HUES64 (cell line): ENCODE measurements around the gene CTNS.

Experiments
- H3K27ac ChIP-seq: 2 replicates; pipeline ENCODE4 v1.7.0; 2013; ENCODE audit warnings: low read depth, low read length, inconsistent platforms
- H3K27me3 ChIP-seq: 2 replicates; pipeline ENCODE4 v1.6.1; 2013; ENCODE audit warnings: mild to moderate bottlenecking, low read length; ENCODE audit not compliant: insufficient read depth
- H3K36me3 ChIP-seq: 2 replicates; pipeline ENCODE4 v1.6.1; 2013; ENCODE audit warnings: mild to moderate bottlenecking, low read length; ENCODE audit not compliant: insufficient read depth
- H3K4me1 ChIP-seq: 2 replicates; pipeline ENCODE4 v1.6.1; 2013; ENCODE audit warnings: mild to moderate bottlenecking, low read length, moderate library complexity; ENCODE audit not compliant: insufficient read depth
- H3K4me3 ChIP-seq: 2 replicates; pipeline ENCODE4 v1.5.1; 2013; ENCODE audit warnings: mild to moderate bottlenecking, low read length, moderate library complexity
- H3K9ac ChIP-seq: 2 replicates; pipeline ENCODE4 v1.6.1; 2013; ENCODE audit warnings: mild to moderate bottlenecking, low read depth, low read length
- H3K9me3 ChIP-seq: 2 replicates; pipeline ENCODE4 v1.6.1; 2013; ENCODE audit warnings: low read depth, low read length; ENCODE audit not compliant: insufficient read depth
- WGBS: fragments of 150-250, 120-280 bp; methylation state at CpG from one replicate; pipeline ENCODE4 v1.1.7; 2013; ENCODE audit warnings: missing lambda C conversion rate; 5-methylcytosine and 5-hydroxymethylcytosine counted together

CTNS gene

DNA sequence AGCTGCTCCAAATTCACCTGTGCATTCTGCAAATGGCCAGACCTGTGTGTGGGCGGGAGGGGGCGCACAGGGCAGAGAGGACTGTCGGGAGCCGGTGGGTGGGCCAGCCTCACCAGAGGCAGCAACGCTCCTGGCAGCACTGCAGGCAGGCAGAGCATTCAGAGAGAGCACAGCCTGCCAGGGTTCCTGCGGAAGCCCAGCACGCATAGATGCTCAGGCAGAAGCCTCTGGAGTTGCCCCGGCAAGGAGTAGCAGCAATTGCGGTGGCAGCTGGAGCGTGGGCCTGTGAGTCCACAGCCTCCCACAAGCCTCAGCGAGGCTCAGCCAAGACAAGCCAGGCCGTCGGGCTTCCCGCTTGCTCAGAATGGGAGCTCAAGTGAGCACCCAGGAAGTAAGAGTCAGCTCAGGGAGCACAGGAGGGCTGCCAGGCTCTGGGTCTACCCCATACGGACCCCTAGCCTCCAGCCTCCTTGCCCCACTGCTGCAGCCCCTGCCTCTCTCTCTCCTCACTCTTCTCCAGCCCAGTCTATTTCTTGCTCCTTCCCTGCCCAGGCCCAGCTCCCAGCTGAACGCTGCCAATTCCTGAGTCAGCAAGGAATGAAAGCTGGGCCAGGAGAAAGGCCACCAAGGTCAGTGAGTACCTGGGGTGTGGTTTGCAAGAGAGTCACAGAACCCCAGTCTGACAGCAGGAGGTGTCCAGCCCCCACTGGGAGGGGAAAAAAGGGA is 41.7 kb downstream of the CTNS start:
- 59% methylated on average over 16 of the region's 16 CpGs for WGBS
- no peaks in the 10 kb centered on the region for H3K27me3 ChIP-seq
- H3K4me3 ChIP-seq, result no peak overlapping the region
- no peak overlapping the region for H3K27ac ChIP-seq
- no peaks in the 10 kb centered on the region for H3K9me3 ChIP-seq
- H3K9ac ChIP-seq, result no peak overlapping the region
- H3K4me1 ChIP-seq, result peaks cover 6% of the 10 kb centered on the region; the same call in 1 of the 2 replicates
- H3K36me3 ChIP-seq, result no peaks in the 10 kb centered on the region

DNA sequence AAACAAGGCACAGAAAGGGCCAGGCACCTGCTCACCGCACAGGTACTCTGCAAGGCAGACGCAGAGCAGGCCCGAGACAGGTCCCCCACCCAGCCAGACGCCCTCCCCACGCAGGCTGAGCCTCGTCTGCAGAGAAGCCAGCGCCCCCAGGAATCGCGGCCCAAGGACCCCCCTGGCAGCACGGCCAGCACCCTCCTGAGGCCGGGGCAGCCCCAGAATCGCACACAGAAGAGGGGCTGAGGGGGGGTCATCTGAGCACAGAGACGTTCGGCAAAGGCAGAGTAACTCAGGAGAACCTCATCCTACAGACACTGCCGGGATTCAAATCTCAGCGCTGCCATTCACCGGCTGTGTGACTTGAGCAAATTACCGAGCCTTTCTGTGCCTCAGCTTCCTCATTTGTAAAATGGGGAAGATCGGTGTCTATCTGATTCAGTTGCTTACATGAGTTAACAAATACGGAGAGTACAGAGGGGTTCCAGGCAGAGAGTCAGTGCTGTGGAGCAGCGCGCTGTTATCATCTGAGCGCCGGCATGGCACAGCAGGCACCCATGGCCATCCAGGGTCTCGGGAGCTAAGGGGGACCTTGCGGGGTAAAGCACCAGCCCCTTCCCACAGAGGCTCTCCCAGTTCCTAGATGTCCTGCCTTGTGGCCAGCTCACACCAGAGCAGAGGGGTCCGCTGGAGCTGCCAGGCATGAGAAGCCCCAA is 42.4 kb downstream of the CTNS start:
- no peak overlapping the region for H3K9ac ChIP-seq
- no peak overlapping the region for H3K4me3 ChIP-seq
- no peaks in the 10 kb centered on the region for H3K36me3 ChIP-seq
- no peak overlapping the region for H3K27ac ChIP-seq
- H3K27me3 ChIP-seq, result no peaks in the 10 kb centered on the region
- peaks cover 6% of the 10 kb centered on the region; the same call in 1 of the 2 replicates for H3K4me1 ChIP-seq
- no peaks in the 10 kb centered on the region for H3K9me3 ChIP-seq
- WGBS, result 94% methylated on average over 27 of the region's 27 CpGs

DNA sequence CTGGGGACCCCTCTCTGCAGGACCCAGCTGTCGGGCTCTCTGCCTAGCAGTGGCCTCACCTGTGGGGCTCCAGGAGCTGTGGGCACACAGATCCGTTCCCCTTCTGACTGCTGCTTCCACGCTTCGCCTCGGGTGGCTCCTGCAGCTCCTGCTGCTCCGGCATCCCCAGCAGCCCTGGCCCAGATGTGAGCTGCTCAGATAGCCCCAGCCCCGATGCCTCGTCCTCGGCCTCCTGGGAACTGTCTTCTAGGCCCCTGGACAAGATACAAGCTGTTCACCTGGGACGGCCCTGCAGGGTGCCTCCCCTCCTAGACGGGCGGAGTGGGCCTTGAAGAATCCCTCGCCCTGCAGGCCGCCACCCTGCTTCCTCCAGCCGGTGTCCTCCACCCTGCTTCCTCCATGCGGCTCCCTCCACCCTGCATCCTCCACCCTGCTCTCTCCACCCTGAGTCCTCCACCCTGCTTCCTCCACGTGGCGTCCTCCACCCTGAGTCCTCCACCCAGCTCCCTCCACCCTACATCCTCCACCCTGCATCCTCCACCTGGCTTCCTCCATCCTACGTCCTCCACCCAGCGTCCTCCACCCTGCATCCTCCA is 43.1 kb downstream of the CTNS start:
- no peaks in the 10 kb centered on the region for H3K36me3 ChIP-seq
- H3K4me3 ChIP-seq, result no peak overlapping the region
- 85% methylated on average over 20 of the region's 20 CpGs for WGBS
- no peaks in the 10 kb centered on the region for H3K9me3 ChIP-seq
- H3K27me3 ChIP-seq, result no peaks in the 10 kb centered on the region
- no peak overlapping the region for H3K27ac ChIP-seq
- H3K4me1 ChIP-seq, result peaks cover 6% of the 10 kb centered on the region; the same call in 1 of the 2 replicates
- no peak overlapping the region for H3K9ac ChIP-seq

DNA sequence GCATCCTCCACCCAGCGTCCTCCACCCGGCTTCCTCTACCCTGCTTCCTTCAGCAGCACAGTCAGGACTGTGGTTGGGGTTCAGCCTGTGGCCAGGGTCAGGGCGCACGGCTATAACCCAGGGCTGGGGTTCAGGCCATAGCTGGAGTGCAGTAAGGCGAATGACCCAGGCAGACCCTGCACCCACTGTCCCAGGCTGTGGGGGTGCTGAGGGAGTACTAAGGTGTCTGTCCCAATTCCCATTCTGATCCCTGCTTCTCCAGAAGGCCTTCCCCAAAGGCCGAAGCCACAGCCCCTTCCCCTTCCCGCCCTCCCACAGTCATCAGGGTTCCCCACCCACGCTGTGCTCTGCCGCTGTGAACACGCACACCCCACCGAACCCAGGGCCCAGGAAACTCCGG is 44.5 kb downstream of the CTNS start:
- Histone ChIP-seq H3K9me3 (no peaks in the 10 kb centered on the region), H3K36me3 (no peaks in the 10 kb centered on the region), H3K27me3 (no peaks in the 10 kb centered on the region), H3K4me3 (no peak overlapping the region), H3K9ac (no peak overlapping the region), H3K27ac (no peak overlapping the region), H3K4me1 (peaks cover 6% of the 10 kb centered on the region; the same call in 1 of the 2 replicates)
- WGBS, result 93% methylated on average over 12 of the region's 12 CpGs

DNA sequence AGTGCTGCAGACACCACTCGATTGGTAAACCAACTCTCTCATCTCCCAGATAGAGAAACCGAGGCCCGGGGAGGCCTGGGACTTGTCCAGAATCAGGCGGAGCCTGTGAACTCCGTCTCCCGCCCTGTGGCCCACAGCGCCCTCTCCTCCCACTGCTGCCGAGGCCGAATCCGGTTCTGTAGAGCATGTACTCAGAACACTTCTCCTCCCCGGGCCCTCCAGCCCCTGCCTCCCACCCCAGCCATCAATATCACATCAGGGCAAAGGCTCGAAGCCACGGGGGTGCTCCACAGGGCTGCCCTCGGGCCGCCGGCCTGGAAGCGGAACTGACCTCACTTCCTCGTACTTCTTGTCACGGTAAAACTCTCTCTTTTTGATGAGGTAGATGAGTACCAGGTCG is 45.0 kb downstream of the CTNS start:
- no peak overlapping the region for H3K27ac ChIP-seq
- no peaks in the 10 kb centered on the region for H3K9me3 ChIP-seq
- H3K27me3 ChIP-seq, result no peaks in the 10 kb centered on the region
- H3K4me3 ChIP-seq, result no peak overlapping the region
- 88% methylated on average over 20 of the region's 20 CpGs for WGBS
- H3K4me1 ChIP-seq, result peaks cover 6% of the 10 kb centered on the region; the same call in 1 of the 2 replicates
- H3K9ac ChIP-seq, result no peak overlapping the region
- no peaks in the 10 kb centered on the region for H3K36me3 ChIP-seq

DNA sequence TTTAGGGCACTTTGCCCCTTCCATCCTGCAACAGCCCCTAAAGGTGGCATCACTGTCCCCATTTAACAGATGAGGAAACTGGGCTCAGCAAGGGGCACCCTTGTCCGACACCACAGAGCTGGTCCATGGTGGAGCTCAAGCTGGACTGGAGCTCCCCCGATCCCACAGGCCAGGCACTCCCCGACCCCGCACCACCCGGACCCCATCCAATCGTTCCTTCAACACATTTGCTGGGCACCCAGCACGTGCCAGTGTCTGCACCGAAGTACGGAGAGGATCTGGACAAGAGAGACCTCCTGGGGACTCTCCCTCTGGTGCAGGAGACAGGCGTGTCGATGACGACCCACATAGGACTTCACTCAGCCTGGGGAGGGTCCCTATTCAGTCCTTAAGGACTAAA is 45.5 kb downstream of the CTNS start:
- Histone ChIP-seq H3K4me3 (no peak overlapping the region), H3K27me3 (no peaks in the 10 kb centered on the region), H3K27ac (no peak overlapping the region), H3K9me3 (no peaks in the 10 kb centered on the region), H3K4me1 (peaks cover 6% of the 10 kb centered on the region; the same call in 1 of the 2 replicates), H3K36me3 (no peaks in the 10 kb centered on the region), H3K9ac (no peak overlapping the region)
- 92% methylated on average over 12 of the region's 12 CpGs for WGBS

DNA sequence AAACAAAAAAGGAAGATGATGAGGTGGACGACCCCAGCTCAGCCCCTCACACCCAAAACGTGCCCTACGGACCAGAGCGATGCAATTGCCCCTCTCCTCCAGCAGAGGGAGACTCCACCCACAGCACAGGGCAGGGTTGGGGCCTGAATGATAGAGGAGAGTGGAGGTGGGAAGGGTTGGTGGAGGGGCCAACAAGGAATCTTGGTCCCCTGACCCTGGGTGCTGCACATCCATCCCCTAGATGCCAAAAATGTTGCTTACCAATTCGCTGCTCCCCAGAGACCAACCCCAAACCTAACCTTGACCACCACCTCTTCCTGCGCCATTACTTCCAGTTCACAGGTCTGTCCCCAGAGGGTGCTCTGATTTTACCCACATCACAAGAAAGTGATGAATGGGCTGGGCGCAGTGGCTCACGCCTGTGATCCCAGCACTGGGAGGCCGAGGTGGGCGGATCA is 46.5 kb downstream of the CTNS start:
- Histone ChIP-seq H3K4me3 (no peak overlapping the region), H3K27ac (no peak overlapping the region), H3K36me3 (no peaks in the 10 kb centered on the region), H3K9me3 (no peaks in the 10 kb centered on the region), H3K27me3 (no peaks in the 10 kb centered on the region), H3K4me1 (peaks cover 3% of the 10 kb centered on the region; the same call in 1 of the 2 replicates), H3K9ac (no peak overlapping the region)
- WGBS, result 46% methylated on average over 9 of the region's 10 CpGs

DNA sequence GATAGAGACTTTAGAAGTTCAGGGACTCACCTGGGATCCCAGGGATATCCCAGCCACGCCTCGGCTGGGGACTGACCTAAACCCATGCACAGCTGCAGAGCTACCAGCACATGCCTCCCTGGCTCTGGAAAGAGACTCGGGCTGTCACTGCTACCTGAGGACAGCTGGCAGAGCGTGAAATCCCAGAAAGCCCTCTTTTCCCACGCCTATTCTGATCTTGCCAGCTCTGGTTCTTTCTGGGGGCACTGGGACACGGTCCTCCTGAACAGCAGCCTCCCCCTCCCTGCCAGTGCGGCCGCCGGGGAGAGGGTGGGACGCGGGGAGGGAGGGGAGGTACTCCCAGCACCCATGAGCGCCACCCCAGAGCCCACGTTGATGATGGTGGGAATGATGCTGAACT is 48.6 kb downstream of the CTNS start:
- no peak overlapping the region for H3K27ac ChIP-seq
- peaks cover 3% of the 10 kb centered on the region; the same call in 1 of the 2 replicates for H3K4me1 ChIP-seq
- WGBS, result 68% methylated on average over 11 of the region's 13 CpGs
- H3K27me3 ChIP-seq, result no peaks in the 10 kb centered on the region
- no peaks in the 10 kb centered on the region for H3K36me3 ChIP-seq
- no peak overlapping the region for H3K9ac ChIP-seq
- H3K4me3 ChIP-seq, result no peak overlapping the region
- no peaks in the 10 kb centered on the region for H3K9me3 ChIP-seq

DNA sequence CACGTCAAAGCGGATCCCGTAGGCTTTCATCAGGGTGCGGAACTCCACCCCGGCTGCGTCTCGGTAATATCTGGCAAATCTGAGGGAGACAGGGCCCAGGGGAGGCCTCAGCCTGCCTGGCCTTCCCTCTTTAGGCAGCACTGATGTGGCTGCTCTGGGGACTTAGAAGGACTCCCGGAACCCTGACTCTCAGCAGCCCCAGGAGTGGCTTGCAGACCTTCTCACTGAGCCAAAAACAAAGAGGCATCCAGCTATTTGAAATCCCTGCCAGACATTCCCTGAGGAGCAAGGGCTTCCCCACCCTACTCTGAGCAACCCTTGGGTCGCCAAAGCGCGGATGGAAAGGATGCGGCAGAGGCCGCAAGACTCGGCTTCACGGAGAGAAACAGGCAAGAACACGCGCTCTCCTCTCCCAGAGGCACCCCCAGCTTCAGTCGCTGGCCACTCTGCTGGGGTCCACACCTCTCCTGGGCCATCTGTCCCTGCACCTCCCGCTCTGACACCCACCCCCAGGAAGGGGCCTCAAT is 51.5 kb downstream of the CTNS start:
- Histone ChIP-seq H3K27ac (no peak overlapping the region), H3K4me3 (no peak overlapping the region), H3K4me1 (peaks cover 3% of the 10 kb centered on the region; the same call in 1 of the 2 replicates)

DNA sequence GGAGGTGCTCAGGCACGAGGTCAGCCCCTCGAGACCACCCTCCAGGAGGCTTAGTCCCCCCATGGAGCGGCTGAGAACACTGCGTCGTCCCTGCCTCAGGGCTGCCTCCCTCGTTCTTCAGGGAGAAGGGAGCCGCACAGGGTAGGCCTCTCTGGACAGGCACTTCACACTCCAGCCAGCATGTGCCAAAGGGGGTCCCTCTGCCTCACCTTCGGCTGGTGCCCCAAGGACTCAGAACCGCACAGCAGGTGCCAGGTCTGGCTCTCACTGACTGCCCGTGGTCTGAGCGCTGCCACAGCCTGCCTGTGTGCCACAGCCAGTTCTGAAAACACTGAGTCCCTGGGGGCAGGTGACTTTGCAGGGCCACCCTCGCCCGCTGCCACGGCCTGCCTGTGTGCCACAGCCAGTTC is 52.3 kb downstream of the CTNS start:
- WGBS, result 84% methylated on average over 11 of the region's 14 CpGs
- Histone ChIP-seq H3K4me1 (peaks cover 3% of the 10 kb centered on the region; the same call in 1 of the 2 replicates), H3K27ac (no peak overlapping the region), H3K36me3 (no peaks in the 10 kb centered on the region), H3K9me3 (no peaks in the 10 kb centered on the region), H3K9ac (no peak overlapping the region), H3K4me3 (no peak overlapping the region), H3K27me3 (peaks cover 2% of the 10 kb centered on the region)

More for the DNA sequence above, 51.5 kb downstream of the CTNS start:
- Histone ChIP-seq H3K36me3 (no peaks in the 10 kb centered on the region), H3K27me3 (no peaks in the 10 kb centered on the region), H3K9me3 (no peaks in the 10 kb centered on the region), H3K9ac (no peak overlapping the region)
- 63% methylated on average over 19 of the region's 19 CpGs for WGBS
